Peyer's patch (tissue), 4 donors: Measurements from ENCODE around the gene SLC30A4.

ENCODE experiments used
- POLR2A ChIP-seq, 2 donors: fragments of 450-650 bp; IDR thresholded peaks; one replicate each; pipeline ENCODE4 v1.5.1; 2017; ENCODE audit warnings: antibody characterized with exemption in 2 of 2, mild to moderate bottlenecking in 2 of 2, moderate library complexity in 2 of 2
- TF ChIP-seq, protein P1 (sequence below), 6 experiments: fragments of 450-650 bp in 4 of 6; fragments of 200-600 bp in 2 of 6; sonication (generic) in 1 of 6; IDR thresholded peaks; one replicate each; pipeline ENCODE4 v1.5.1; 2017 to 2019; ENCODE audit warnings: antibody characterized with exemption in 6 of 6, mild to moderate bottlenecking in 3 of 6, moderate library complexity in 1 of 6

DNA sequence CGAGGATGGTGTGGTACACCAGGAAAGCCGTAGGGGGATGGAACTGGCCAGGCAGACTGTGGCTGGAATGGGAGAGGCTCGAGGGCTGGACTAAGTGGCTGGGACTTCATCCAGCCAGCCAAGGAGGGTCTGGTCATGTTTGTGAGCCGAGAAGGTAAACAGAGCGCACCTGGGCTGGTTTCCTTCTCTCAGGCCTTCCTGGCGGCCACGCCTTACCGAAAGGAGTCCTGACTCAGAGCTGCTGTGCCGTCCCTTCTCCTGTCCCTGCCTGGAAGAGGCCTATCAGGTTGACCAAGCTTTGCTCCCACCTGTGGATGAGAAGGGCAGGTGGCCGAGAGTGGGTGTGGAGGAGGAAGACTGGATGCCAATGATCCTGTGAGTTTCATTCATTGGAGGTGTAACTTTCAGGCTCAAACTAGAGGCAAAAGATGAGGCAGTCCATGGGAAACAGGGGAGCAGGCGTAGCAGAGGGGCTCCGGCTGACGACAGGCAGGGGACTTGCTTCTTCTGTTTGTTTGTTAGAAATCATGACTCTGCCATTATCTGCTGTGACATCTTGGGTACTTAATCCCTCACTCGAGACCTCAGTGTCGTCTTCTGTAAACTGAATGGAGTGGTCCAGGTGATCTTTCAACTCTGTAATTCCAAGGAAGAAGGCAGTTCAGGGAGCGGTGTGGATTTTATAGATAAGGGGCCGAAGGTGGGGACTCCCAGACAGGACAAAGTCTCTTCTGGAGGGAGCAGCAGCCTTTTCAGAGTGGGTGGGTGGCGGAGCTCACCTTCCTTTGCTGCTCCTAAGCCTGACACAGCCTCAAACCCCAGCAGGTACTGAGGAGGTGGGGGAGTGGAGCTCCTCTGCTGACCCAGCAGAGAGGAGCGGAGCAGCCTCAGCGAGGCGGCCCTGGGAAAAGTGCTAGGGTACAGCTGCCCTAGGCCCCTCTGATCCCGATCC lies 72.4 kb downstream of the SLC30A4 start:
- TF ChIP-seq, protein P1, sequence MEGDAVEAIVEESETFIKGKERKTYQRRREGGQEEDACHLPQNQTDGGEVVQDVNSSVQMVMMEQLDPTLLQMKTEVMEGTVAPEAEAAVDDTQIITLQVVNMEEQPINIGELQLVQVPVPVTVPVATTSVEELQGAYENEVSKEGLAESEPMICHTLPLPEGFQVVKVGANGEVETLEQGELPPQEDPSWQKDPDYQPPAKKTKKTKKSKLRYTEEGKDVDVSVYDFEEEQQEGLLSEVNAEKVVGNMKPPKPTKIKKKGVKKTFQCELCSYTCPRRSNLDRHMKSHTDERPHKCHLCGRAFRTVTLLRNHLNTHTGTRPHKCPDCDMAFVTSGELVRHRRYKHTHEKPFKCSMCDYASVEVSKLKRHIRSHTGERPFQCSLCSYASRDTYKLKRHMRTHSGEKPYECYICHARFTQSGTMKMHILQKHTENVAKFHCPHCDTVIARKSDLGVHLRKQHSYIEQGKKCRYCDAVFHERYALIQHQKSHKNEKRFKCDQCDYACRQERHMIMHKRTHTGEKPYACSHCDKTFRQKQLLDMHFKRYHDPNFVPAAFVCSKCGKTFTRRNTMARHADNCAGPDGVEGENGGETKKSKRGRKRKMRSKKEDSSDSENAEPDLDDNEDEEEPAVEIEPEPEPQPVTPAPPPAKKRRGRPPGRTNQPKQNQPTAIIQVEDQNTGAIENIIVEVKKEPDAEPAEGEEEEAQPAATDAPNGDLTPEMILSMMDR (IDR thresholded peaks at IDR 0.05), result no peak
- peak in 1 of 2 donors; percentile 39 for TF ChIP-seq POLR2A (IDR thresholded peaks at IDR 0.05)
